ENCODE results near the gene DLG2.

Gene DLG2

GRCh38 chr11:85475660-85476517, 151.3 kb downstream of the DLG2 start:
- Histone ChIP-seq H3K4me3 (ENCODE audit: low read length in 2 of 2) (no peak overlapping the region), H3K27me3 (ENCODE audit: control insufficient read depth in 2 of 2, insufficient read depth in 2 of 2, low read length in 2 of 2) (no peaks in the 10 kb centered on the region), H3K9me3 (ENCODE audit: control insufficient read depth in 2 of 2, low read length in 2 of 2) (peaks cover 0 to 2% of the 10 kb centered on the region in 2 donors), H3K27ac (ENCODE audit: low read depth in 2 of 2, low read length in 2 of 2) (no peak overlapping the region), H3K9ac (ENCODE audit: low read depth in 1 of 2, low read length in 2 of 2) (no peak overlapping the region), H3K4me1 (ENCODE audit: control insufficient read depth in 2 of 2, insufficient read depth in 2 of 2, low read length in 2 of 2) (no peaks in the 10 kb centered on the region), H3K36me3 (ENCODE audit: control insufficient read depth in 2 of 2, insufficient read depth in 2 of 2, low read length in 2 of 2) (no peaks in the 10 kb centered on the region)

GRCh38 chr11:85472953-85473352, 154.2 kb downstream of the DLG2 start:
- no peaks in the 10 kb centered on the region for H3K4me1 ChIP-seq (ENCODE audit: control insufficient read depth in 2 of 2, insufficient read depth in 2 of 2, low read length in 2 of 2)
- no peak overlapping the region for H3K4me3 ChIP-seq (ENCODE audit: low read length in 2 of 2)
- H3K9ac ChIP-seq (ENCODE audit: low read depth in 1 of 2, low read length in 2 of 2) = no peak overlapping the region
- H3K27me3 ChIP-seq (ENCODE audit: control insufficient read depth in 2 of 2, insufficient read depth in 2 of 2, low read length in 2 of 2) = no peaks in the 10 kb centered on the region
- peaks cover 0 to 2% of the 10 kb centered on the region in 2 donors for H3K9me3 ChIP-seq (ENCODE audit: control insufficient read depth in 2 of 2, low read length in 2 of 2)
- no peaks in the 10 kb centered on the region for H3K36me3 ChIP-seq (ENCODE audit: control insufficient read depth in 2 of 2, insufficient read depth in 2 of 2, low read length in 2 of 2)
- no peak overlapping the region for H3K27ac ChIP-seq (ENCODE audit: low read depth in 2 of 2, low read length in 2 of 2)

- H3K36me3 ChIP-seq (ENCODE audit: control insufficient read depth in 2 of 2, insufficient read depth in 2 of 2, low read length in 2 of 2) = no peaks in the 10 kb centered on the region
- no peak overlapping the region for H3K9ac ChIP-seq (ENCODE audit: low read depth in 1 of 2, low read length in 2 of 2)
- no peaks in the 10 kb centered on the region for H3K4me1 ChIP-seq (ENCODE audit: control insufficient read depth in 2 of 2, insufficient read depth in 2 of 2, low read length in 2 of 2)
- no peak overlapping the region for H3K4me3 ChIP-seq (ENCODE audit: low read length in 2 of 2)
- H3K27me3 ChIP-seq (ENCODE audit: control insufficient read depth in 2 of 2, insufficient read depth in 2 of 2, low read length in 2 of 2) = no peaks in the 10 kb centered on the region
- no peak overlapping the region for H3K27ac ChIP-seq (ENCODE audit: low read depth in 2 of 2, low read length in 2 of 2)
- no peaks in the 10 kb centered on the region for H3K9me3 ChIP-seq (ENCODE audit: control insufficient read depth in 2 of 2, low read length in 2 of 2)
These were observed 162.9 kb downstream of the DLG2 start for GRCh38 chr11:85464283-85464682.

GRCh38 chr11:85459304-85459703, 167.8 kb downstream of the DLG2 start:
- H3K9ac ChIP-seq (ENCODE audit: low read depth in 1 of 2, low read length in 2 of 2) = no peak overlapping the region
- no peaks in the 10 kb centered on the region for H3K36me3 ChIP-seq (ENCODE audit: control insufficient read depth in 2 of 2, insufficient read depth in 2 of 2, low read length in 2 of 2)
- no peak overlapping the region for H3K27ac ChIP-seq (ENCODE audit: low read depth in 2 of 2, low read length in 2 of 2)
- H3K9me3 ChIP-seq (ENCODE audit: control insufficient read depth in 2 of 2, low read length in 2 of 2) = peaks cover 0 to 6% of the 10 kb centered on the region in 2 donors
- H3K4me1 ChIP-seq (ENCODE audit: control insufficient read depth in 2 of 2, insufficient read depth in 2 of 2, low read length in 2 of 2) = no peaks in the 10 kb centered on the region
- H3K27me3 ChIP-seq (ENCODE audit: control insufficient read depth in 2 of 2, insufficient read depth in 2 of 2, low read length in 2 of 2) = no peaks in the 10 kb centered on the region
- H3K4me3 ChIP-seq (ENCODE audit: low read length in 2 of 2) = no peak overlapping the region

GRCh38 chr11:85444479-85444878, 182.7 kb downstream of the DLG2 start:
- Histone ChIP-seq H3K4me3 (ENCODE audit: low read length in 2 of 2) (no peak overlapping the region), H3K9ac (ENCODE audit: low read depth in 1 of 2, low read length in 2 of 2) (no peak overlapping the region)

GRCh38 chr11:85440273-85440672, 186.9 kb downstream of the DLG2 start:
- Histone ChIP-seq H3K27ac (ENCODE audit: low read depth in 2 of 2, low read length in 2 of 2) (no peak overlapping the region), H3K4me3 (ENCODE audit: low read length in 2 of 2) (no peak overlapping the region)

More at GRCh38 chr11:85444479-85444878, 182.7 kb downstream of the DLG2 start:
- no peak overlapping the region for H3K27ac ChIP-seq (ENCODE audit: low read depth in 2 of 2, low read length in 2 of 2)
- no peaks in the 10 kb centered on the region for H3K4me1 ChIP-seq (ENCODE audit: control insufficient read depth in 2 of 2, insufficient read depth in 2 of 2, low read length in 2 of 2)
- H3K36me3 ChIP-seq (ENCODE audit: control insufficient read depth in 2 of 2, insufficient read depth in 2 of 2, low read length in 2 of 2) = no peaks in the 10 kb centered on the region
- no peaks in the 10 kb centered on the region for H3K9me3 ChIP-seq (ENCODE audit: control insufficient read depth in 2 of 2, low read length in 2 of 2)
- H3K27me3 ChIP-seq (ENCODE audit: control insufficient read depth in 2 of 2, insufficient read depth in 2 of 2, low read length in 2 of 2) = no peaks in the 10 kb centered on the region

GRCh38 chr11:85438328-85438727, 188.8 kb downstream of the DLG2 start:
- H3K27me3 ChIP-seq (ENCODE audit: control insufficient read depth in 2 of 2, insufficient read depth in 2 of 2, low read length in 2 of 2) = no peaks in the 10 kb centered on the region
- no peaks in the 10 kb centered on the region for H3K9me3 ChIP-seq (ENCODE audit: control insufficient read depth in 2 of 2, low read length in 2 of 2)
- H3K4me3 ChIP-seq (ENCODE audit: low read length in 2 of 2) = no peak overlapping the region
- no peak overlapping the region for H3K27ac ChIP-seq (ENCODE audit: low read depth in 2 of 2, low read length in 2 of 2)
- no peaks in the 10 kb centered on the region for H3K36me3 ChIP-seq (ENCODE audit: control insufficient read depth in 2 of 2, insufficient read depth in 2 of 2, low read length in 2 of 2)
- no peak overlapping the region for H3K9ac ChIP-seq (ENCODE audit: low read depth in 1 of 2, low read length in 2 of 2)
- H3K4me1 ChIP-seq (ENCODE audit: control insufficient read depth in 2 of 2, insufficient read depth in 2 of 2, low read length in 2 of 2) = no peaks in the 10 kb centered on the region

More at GRCh38 chr11:85440273-85440672, 186.9 kb downstream of the DLG2 start:
- Histone ChIP-seq H3K27me3 (ENCODE audit: control insufficient read depth in 2 of 2, insufficient read depth in 2 of 2, low read length in 2 of 2) (no peaks in the 10 kb centered on the region), H3K36me3 (ENCODE audit: control insufficient read depth in 2 of 2, insufficient read depth in 2 of 2, low read length in 2 of 2) (no peaks in the 10 kb centered on the region), H3K9ac (ENCODE audit: low read depth in 1 of 2, low read length in 2 of 2) (no peak overlapping the region), H3K4me1 (ENCODE audit: control insufficient read depth in 2 of 2, insufficient read depth in 2 of 2, low read length in 2 of 2) (no peaks in the 10 kb centered on the region), H3K9me3 (ENCODE audit: control insufficient read depth in 2 of 2, low read length in 2 of 2) (no peaks in the 10 kb centered on the region)

- H3K4me1 ChIP-seq (ENCODE audit: control insufficient read depth in 2 of 2, insufficient read depth in 2 of 2, low read length in 2 of 2) = no peaks in the 10 kb centered on the region
- no peaks in the 10 kb centered on the region for H3K36me3 ChIP-seq (ENCODE audit: control insufficient read depth in 2 of 2, insufficient read depth in 2 of 2, low read length in 2 of 2)
- no peak overlapping the region for H3K4me3 ChIP-seq (ENCODE audit: low read length in 2 of 2)
- H3K27me3 ChIP-seq (ENCODE audit: control insufficient read depth in 2 of 2, insufficient read depth in 2 of 2, low read length in 2 of 2) = no peaks in the 10 kb centered on the region
- no peaks in the 10 kb centered on the region for H3K9me3 ChIP-seq (ENCODE audit: control insufficient read depth in 2 of 2, low read length in 2 of 2)
- no peak overlapping the region for H3K27ac ChIP-seq (ENCODE audit: low read depth in 2 of 2, low read length in 2 of 2)
- H3K9ac ChIP-seq (ENCODE audit: low read depth in 1 of 2, low read length in 2 of 2) = no peak overlapping the region
These were observed 195.8 kb downstream of the DLG2 start for GRCh38 chr11:85431319-85431718.

GRCh38 chr11:85423794-85424193, 203.3 kb downstream of the DLG2 start:
- peak overlapping the region; percentile 39 to 52 for H3K27ac ChIP-seq (ENCODE audit: low read depth in 2 of 2, low read length in 2 of 2)
- H3K36me3 ChIP-seq (ENCODE audit: control insufficient read depth in 2 of 2, insufficient read depth in 2 of 2, low read length in 2 of 2) = no peaks in the 10 kb centered on the region
- H3K4me3 ChIP-seq (ENCODE audit: low read length in 2 of 2) = peak overlapping the region in 1 of 2 donors; percentile 9
- no peaks in the 10 kb centered on the region for H3K27me3 ChIP-seq (ENCODE audit: control insufficient read depth in 2 of 2, insufficient read depth in 2 of 2, low read length in 2 of 2)
- H3K9ac ChIP-seq (ENCODE audit: low read depth in 1 of 2, low read length in 2 of 2) = no peak overlapping the region
- H3K4me1 ChIP-seq (ENCODE audit: control insufficient read depth in 2 of 2, insufficient read depth in 2 of 2, low read length in 2 of 2) = peaks cover 4 to 8% of the 10 kb centered on the region in 2 donors
- H3K9me3 ChIP-seq (ENCODE audit: control insufficient read depth in 2 of 2, low read length in 2 of 2) = no peaks in the 10 kb centered on the region

- Histone ChIP-seq H3K9me3 (ENCODE audit: control insufficient read depth in 2 of 2, low read length in 2 of 2) (no peaks in the 10 kb centered on the region), H3K27ac (ENCODE audit: low read depth in 2 of 2, low read length in 2 of 2) (peak overlapping the region; percentile 39 to 52), H3K4me3 (ENCODE audit: low read length in 2 of 2) (no peak overlapping the region), H3K9ac (ENCODE audit: low read depth in 1 of 2, low read length in 2 of 2) (no peak overlapping the region), H3K36me3 (ENCODE audit: control insufficient read depth in 2 of 2, insufficient read depth in 2 of 2, low read length in 2 of 2) (no peaks in the 10 kb centered on the region), H3K4me1 (ENCODE audit: control insufficient read depth in 2 of 2, insufficient read depth in 2 of 2, low read length in 2 of 2) (peaks cover 4 to 8% of the 10 kb centered on the region in 2 donors), H3K27me3 (ENCODE audit: control insufficient read depth in 2 of 2, insufficient read depth in 2 of 2, low read length in 2 of 2) (no peaks in the 10 kb centered on the region)
These were observed 203.8 kb downstream of the DLG2 start for GRCh38 chr11:85423316-85423715.

Measured in mucosa of rectum (tissue), 2 donors.